HG02870 (cell line): ENCODE measurements around the gene MRNIP.

Source experiments
- ATAC-seq: cut with Tn5 transposase; IDR thresholded peaks from one replicate; pipeline ENCODE4 v1.9.1; 2021; ENCODE audit warnings: mild to moderate bottlenecking, moderate library complexity; ENCODE audit not compliant: unreplicated experiment

The MRNIP gene

DNA sequence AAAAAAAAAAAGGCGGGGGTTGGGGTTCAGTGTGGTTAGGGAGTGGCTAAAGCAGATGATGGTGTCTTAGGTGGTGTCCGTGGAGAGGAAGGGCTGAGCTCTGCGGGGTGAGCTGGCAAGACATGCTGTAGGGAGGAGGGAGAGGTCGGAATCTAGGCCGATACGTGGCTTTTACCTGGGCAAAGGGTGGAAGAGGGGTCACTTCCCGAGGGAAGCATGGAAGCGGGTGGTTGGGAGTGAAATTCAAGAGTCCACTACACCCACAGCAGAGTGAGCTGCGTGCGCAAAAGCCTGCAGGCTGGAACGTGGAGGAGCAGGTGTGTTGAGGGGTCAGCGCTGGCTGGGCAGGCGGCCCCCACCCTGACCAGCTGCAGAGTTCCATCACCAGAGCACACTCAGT lies 31.3 kb upstream of the MRNIP start:
- ATAC-seq = no peak

DNA sequence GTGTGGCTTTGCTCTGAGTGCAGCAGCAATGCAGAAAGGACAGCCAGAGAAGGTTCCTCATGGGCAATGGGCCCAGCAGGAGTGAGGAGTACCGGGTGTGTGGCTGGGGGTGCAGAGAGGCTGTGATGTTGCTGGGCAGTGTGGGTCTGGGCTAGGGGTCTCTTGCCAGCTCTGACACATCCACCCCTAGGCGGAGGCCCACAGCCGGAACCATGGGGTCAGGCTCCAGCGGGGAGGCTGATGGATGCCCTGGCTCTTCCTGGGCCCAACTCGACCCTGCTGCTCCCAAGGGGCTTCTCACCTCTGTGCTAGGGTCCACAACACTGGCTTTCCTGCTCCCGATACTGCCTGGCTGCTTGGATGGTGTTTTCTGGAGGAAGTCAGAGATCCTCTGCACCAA lies 29.2 kb upstream of the MRNIP start:
- no peak for ATAC-seq

DNA sequence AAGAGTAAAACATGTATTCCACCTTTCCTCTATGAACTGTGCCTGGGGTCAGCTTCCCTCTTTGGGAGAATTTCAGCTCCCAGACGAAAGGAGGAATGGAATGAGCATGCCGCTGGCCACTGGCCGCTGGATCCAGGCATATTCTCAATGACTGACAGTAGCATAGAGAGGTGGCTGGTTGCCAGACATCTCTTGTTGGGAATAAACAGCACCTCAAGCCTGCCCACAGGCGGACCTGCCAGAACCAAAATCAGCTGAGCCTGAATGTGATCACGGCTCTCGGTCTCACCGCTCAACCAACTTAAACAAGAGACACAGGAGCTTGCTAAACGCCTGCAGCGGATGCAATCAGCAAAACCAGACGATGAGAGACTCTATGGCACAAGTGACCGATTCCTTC lies 28.5 kb upstream of the MRNIP start:
- ATAC-seq = no peak

GRCh38 chr5:179886190-179886911 lies 27.7 kb upstream of the MRNIP start:
- ATAC-seq = no peak

DNA sequence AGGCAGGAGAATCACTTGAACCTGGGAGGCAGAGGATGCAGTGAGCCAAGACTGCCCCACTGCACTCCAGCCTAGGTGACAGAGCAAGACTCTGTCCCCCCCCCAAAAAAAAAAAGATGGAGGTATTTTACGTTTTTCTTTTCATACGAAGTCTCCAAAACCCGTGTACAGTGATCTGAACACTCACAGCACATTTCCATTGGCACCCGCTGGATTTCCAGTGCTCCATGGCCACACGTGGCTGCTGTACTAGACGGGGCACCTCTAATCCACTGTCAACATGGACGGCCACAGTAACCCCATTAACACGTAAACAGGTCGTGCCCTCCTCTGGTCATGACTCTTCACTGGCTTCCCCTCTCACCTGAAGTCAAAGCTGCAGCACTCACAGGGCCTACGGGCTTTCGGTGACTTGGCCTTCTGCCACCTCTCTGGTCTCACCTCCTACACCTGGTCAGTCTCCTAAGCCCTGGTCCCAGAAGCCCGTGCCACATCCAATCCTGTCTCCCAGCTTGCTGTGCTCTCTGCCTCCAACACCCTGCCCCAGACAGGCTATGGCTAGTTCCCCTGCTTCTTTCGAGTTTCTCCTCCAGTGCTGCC lies 27.0 kb upstream of the MRNIP start:
- no peak for ATAC-seq

- ATAC-seq = no peak
These were observed 24.5 kb upstream of the MRNIP start for GRCh38 chr5:179883163-179883562.

DNA sequence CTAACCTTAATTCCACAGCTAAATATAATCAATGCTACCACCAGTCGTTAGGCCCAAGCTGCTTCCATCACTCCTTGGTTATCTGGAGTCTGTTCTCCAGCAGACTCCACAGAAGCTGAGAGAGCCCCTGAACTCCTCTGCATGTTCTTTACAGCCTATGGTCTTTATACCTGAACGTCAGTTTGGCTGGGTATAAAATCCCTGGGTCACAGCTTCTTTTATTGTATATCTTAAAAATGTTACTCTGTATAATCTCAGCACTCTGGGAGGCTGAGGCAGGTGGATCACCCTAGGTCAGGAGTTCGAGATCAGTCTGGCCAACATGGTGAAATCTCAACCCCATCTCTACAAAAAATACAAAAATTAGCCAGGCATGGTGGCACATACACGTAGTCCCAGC lies 23.7 kb upstream of the MRNIP start:
- ATAC-seq = no peak

DNA sequence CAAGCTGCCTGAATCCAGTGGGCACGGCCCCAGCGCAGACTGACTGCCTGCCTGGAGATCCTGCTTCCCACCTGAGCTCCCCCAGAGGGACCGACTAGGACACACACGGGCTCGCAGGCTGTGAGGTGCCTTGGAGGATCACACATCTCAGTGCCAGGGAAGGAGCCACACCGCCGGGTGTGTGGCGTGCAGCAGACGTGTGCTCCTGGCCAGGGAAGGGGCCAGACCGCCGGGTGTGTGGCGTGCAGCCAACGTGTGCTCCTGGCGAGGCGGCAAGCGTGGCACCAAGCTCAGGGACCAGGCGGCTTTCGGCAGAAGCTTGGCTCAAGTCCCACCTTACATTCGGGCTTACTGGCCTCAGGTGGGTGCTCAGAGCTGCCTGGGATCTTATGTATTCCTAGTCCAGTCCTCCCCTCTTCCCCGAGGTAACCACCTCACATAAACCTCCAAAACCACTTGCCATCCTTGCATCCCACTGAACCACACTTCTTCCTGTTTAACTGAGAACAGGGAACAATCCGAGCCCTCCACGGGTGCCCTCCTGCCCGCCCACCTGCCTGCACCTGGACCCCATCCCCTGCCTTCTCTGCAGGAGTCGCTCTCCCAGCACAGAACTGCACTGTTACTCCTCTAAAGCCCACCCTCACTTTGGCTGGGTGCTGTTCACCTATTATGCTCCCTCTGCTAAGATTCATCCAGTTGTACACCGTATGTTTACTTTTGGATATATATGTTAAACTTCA lies 22.4 kb upstream of the MRNIP start:
- ATAC-seq = no peak

DNA sequence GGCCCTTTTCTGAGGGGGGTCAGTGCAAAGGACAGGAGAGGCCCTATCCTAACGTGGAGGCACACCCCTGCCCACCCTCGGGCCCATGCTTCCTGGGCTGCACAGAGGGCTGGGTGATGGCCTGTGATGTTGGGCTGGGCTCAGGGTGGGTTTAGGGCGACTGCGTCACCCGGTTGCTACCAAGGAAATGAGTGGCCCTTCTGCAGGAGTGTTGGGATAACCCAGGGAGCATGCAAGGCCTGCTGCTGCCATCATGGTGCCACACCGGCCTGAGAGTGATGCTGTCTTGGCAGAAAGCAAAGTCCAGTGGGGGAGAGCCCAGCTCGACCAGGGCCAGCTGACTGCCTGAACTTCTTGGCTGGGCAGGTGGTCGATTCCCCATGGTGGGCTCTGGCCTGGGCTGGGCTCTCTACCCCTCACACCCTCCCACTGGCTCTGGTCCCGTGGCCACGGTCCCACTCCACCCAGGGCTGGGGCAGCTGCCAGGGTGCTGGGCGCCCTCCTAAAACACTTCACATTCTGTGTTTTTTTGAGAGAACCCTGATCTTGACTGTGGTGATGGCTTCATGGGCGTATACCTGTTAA lies 21.5 kb upstream of the MRNIP start:
- no peak for ATAC-seq

GRCh38 chr5:179879690-179880010 lies 21.0 kb upstream of the MRNIP start:
- ATAC-seq = no peak

DNA sequence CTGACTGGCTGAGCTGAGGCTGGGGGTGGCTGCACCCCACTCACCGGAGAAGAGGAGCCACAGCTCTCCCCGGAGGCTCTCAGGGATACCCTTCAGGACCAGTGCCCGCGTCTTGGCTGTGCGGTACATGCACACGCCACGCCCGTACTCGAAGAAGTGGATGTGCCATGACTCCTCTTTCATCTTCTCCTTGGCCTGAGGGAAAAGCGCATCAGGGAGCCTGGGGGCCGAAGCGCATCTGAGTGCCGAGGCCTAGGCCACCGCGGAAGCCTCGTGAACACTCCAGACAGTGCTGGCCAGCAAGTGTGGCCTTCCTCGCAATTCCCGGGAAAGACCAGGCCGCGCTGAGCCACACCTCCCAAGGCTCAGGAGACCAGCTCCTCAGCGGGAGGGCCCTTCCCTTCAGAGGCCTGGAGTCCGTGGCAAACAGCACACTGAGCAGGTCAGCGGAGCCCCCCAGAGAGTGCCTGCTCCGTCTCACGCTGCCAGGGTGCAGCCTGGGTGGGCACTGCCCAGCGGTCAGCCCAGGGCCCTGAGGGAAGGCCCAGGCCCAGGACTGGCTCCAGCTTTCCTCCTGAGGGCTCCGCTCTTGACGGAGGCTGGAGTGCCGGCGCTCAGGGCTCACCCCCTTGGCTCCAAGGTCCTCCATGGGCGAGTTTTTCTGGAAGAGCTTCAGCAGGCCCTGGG lies 20.5 kb upstream of the MRNIP start:
- ATAC-seq = no peak

- no peak for ATAC-seq
These were observed 19.8 kb upstream of the MRNIP start for GRCh38 chr5:179878222-179879002.

DNA sequence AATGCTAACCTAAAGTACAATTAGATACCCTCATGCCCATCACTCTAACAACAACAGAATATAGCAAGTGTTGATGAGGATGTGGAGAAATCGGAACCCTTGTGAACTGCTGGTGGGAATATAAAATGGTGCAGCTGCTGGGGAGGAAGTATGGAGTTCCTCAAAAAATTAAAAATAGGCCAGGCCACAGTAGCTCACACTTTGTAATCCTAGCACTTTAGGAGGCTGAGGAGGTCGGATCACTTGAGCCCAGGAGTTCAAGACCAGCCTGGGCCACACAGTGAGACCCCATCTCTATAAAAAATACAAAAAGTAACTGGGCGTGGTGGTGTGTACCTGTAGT lies 18.0 kb upstream of the MRNIP start:
- no peak for ATAC-seq

- no peak for ATAC-seq
These were observed 17.4 kb upstream of the MRNIP start for GRCh38 chr5:179875741-179876609.

GRCh38 chr5:179874536-179875292 lies 16.1 kb upstream of the MRNIP start:
- no peak for ATAC-seq

GRCh38 chr5:179874136-179874535 lies 15.5 kb upstream of the MRNIP start:
- no peak for ATAC-seq

DNA sequence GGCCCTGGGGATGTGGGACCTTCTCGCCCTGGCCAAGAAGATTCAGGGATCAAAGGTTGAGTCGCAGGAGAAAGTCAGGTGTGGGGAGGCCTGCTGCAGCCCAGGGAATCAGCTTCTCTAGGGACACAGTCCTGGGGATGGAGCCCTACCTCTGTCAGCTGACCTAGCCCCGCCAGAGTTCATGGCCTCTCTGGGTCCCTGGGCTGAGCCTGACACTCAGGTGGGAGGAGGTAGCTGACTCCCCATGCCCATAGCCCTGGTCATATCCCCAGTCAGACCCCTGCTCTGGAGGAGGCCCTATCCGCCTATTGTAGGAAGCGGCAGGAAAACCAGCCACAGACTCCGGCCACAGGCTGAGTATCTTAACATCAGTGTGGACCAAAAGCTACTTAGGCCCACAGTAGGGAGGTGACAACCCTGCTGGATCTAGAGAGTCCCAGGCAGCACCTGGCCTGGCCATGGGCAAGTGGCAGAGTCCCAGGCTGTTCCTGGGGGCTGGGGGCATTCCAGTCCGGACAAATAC lies 15.0 kb upstream of the MRNIP start:
- no peak for ATAC-seq

- ATAC-seq = no peak
These were observed 14.4 kb upstream of the MRNIP start for GRCh38 chr5:179872828-179873575.
